Kidney (tissue), 14 donors: ENCODE results near the gene CENPC. TPM values are rescaled to one million over a fixed set of nuclear protein-coding genes. Genes with fewer than 3 reads are reported as not detected.
"Not testable (repeated sequence)": the region's sequence is repeated elsewhere in the genome, so short reads cannot be mapped to it uniquely, and the experiment has no call there.

Experiments
- DNase-seq, 5 donors: peaks; one replicate each; pipeline ENCODE4 v3.0.0-alpha.2; 2013 to 2020
- FAIRE-seq: peaks from 2 replicates; lab custom pipeline; 2012; peaks lifted over from hg19 to GRCh38; lab: Jason Lieb, UNC
- H3K27ac ChIP-seq, 2 donors: one replicate each; pipeline ENCODE4 v1.7.0; 2013; ENCODE audit warnings: low read depth in 2 of 2, low read length in 2 of 2, inconsistent platforms in 1 of 2
- H3K27me3 ChIP-seq: one replicate; pipeline ENCODE4 v1.7.1; 2013; ENCODE audit warnings: low read length, inconsistent platforms; ENCODE audit not compliant: control insufficient read depth, insufficient read depth
- H3K36me3 ChIP-seq, 3 donors: one replicate each; pipeline versions ENCODE4 v1.7.0 to v1.7.1; 2013; ENCODE audit warnings: low read length in 3 of 3, control low read depth in 1 of 3, inconsistent platforms in 1 of 3; ENCODE audit not compliant: insufficient read depth in 3 of 3, control insufficient read depth in 2 of 3
- H3K4me1 ChIP-seq, 3 donors: one replicate each; pipeline versions ENCODE4 v1.7.0 to v1.7.1; 2013; ENCODE audit warnings: low read length in 3 of 3, inconsistent platforms in 1 of 3, low read depth in 1 of 3; ENCODE audit not compliant: control insufficient read depth in 2 of 3, insufficient read depth in 2 of 3
- H3K4me3 ChIP-seq, 3 donors: one replicate each; pipeline versions ENCODE4 v1.7.0 to v1.8.1; 2013; ENCODE audit warnings: low read length in 3 of 3, control low read depth in 1 of 3, inconsistent platforms in 1 of 3
- H3K9ac ChIP-seq, 3 donors: one replicate each; pipeline versions ENCODE4 v1.7.0 to v1.7.1; 2013; ENCODE audit warnings: low read length in 3 of 3, control low read depth in 1 of 3, inconsistent platforms in 1 of 3
- H3K9me3 ChIP-seq, 3 donors: one replicate each; pipeline versions ENCODE4 v1.7.0 to v1.7.1; 2013; ENCODE audit warnings: low read length in 3 of 3, control low read depth in 1 of 3, inconsistent platforms in 1 of 3; ENCODE audit not compliant: control insufficient read depth in 2 of 3, insufficient read depth in 1 of 3
- CTCF ChIP-seq: IDR thresholded peaks from 3 replicates; pipeline ENCODE4 v1.5.1; 2012; ENCODE audit warnings: mild to moderate bottlenecking, moderate library complexity, borderline replicate concordance; ENCODE audit not compliant: insufficient read depth; ENCODE audit errors: extremely low read depth
- intact Hi-C: fragments of 100-400 bp; cut with DNase I; formaldehyde crosslinking; loops from one replicate; pipeline ENCODE4 v1.11.1; 2022
- polyA plus RNA-seq: library from polyadenylated mRNA; stranded (reverse); fragments of 350-450 nt; fragmentation: Illumina TruSeq; extraction: RNeasy Lipid Tissue Mini Kit (QIAGEN cat#74804); gene quantifications from one replicate; pipeline ENCODE4 v1.2.3, GENCODE V29; 2014; ENCODE audit warnings: low read depth, low replicate concordance; ENCODE audit not compliant: insufficient read depth
- total RNA-seq: library from RNA; stranded (reverse); fragmentation: NEBNext Ultra II Directional; extraction: Animal tissue kit (Norgen Biotek cat#: 25700); gene quantifications from one replicate; pipeline ENCODE4 v1.2.1, GENCODE V29; 2021
- donor health status: control.
- donor health status: control.
- donor health status: control.
- donor health status: control.
- donor health status: control.
- donor health status: DM: yes; HTN: yes; CAD: no.
- donor health status: Normal renal cell carcinoma (clear cell type).

CENPC gene
- total and polyA plus RNA-seq, 2 donors from 2014 or later, result 4.6 to 24.7 TPM

GRCh38 chr4:67531379-67531962, 13.8 kb downstream of the CENPC start:
- no peaks in the 10 kb centered on the region for H3K9me3 ChIP-seq
- DNase-seq, result no peak
- TF ChIP-seq CTCF, result no peak
- no peaks in the 10 kb centered on the region for H3K27me3 ChIP-seq
- H3K4me3 ChIP-seq, result no peak overlapping the region
- H3K9ac ChIP-seq, result no peak overlapping the region
- intact Hi-C loops, result no loop called here
- no peak for FAIRE-seq
- H3K4me1 ChIP-seq, result no peaks in the 10 kb centered on the region
- no peak overlapping the region for H3K27ac ChIP-seq
- peaks cover 3 to 13% (median 7%) of the 10 kb centered on the region in 3 donors for H3K36me3 ChIP-seq

- intact Hi-C loops, result not testable (repeated sequence)
These were observed 21.2 kb downstream of the CENPC start for GRCh38 chr4:67524140-67524539.

DNA sequence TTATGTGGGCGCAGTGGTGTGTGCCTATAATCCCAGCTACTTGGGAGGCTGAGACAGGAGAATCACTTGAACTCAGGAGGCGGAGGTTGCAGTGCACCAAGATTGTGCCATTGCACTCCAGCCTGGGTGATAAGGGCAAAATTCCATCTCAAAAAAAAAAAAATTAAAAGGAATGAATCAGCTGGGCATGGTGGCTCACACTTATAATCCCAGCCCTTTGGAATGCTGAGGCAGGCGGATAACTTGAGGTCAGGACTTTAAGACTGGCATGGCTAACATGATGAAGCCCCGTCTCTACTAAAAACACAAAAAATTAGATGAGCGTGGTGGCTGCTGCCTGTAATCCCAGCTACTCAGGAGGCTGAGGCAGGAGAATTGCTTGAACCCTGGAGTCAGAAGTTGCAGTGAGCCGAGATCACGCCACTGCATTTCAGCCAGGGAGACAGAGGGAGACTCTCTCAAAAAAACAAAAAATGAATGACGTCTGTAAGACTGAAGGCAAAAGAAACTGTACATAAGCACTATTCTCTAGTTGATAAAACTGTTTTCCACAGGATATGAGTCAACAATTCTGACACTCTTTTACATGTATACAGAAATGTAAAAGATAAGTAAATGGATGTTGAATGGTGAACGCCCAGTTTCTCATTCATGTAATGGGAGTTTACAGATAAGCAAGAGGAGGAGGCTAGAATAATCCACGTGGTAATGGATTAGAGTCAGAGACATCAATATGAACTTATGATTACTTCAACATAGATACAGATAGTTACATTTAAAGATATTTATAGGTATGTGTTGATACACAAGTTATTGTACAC, 22.2 kb downstream of the CENPC start:
- DNase-seq (no peak), FAIRE-seq (no peak)
- no peaks in the 10 kb centered on the region for H3K4me1 ChIP-seq
- intact Hi-C loops, result no loop called here
- H3K27me3 ChIP-seq, result no peaks in the 10 kb centered on the region
- H3K36me3 ChIP-seq, result peaks cover 5 to 13% (median 6%) of the 10 kb centered on the region in 3 donors
- H3K9ac ChIP-seq, result no peak overlapping the region
- no peak overlapping the region for H3K4me3 ChIP-seq
- no peak for TF ChIP-seq CTCF
- no peak overlapping the region for H3K27ac ChIP-seq
- H3K9me3 ChIP-seq, result no peaks in the 10 kb centered on the region

More at GRCh38 chr4:67524140-67524539, 21.2 kb downstream of the CENPC start:
- H3K27ac ChIP-seq, H3K36me3 ChIP-seq, FAIRE-seq, H3K4me1 ChIP-seq, H3K9me3 ChIP-seq, DNase-seq, H3K27me3 ChIP-seq, H3K9ac ChIP-seq, H3K4me3 ChIP-seq: not testable (repeated sequence)

DNA sequence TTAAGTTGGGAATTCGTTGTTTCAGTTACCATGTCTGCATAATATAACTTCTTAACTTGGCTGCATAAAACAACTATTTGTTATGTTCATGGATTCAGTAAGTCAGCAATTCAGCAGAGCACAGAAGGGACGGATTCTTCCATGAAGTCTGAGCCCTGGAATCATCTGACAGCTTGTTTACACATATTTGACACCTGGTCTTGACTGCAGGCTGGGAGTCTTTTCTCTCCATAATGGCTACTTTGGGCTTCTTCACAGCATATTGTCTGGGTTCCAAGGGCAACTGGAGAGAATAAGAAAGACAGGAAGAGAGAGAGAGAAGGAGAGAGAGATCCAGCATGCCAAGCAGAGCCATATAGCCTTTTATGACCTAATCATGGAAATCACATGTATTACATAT, 23.1 kb downstream of the CENPC start:
- Histone ChIP-seq H3K27ac (no peak overlapping the region), H3K4me3 (no peak overlapping the region), H3K9ac (no peak overlapping the region), H3K9me3 (no peaks in the 10 kb centered on the region), H3K27me3 (no peaks in the 10 kb centered on the region), H3K36me3 (peaks cover 5 to 17% (median 6%) of the 10 kb centered on the region in 3 donors), H3K4me1 (no peaks in the 10 kb centered on the region)
- TF ChIP-seq CTCF, result no peak
- DNase-seq (no peak), FAIRE-seq (no peak)
- intact Hi-C loops, result no loop called here
